ENCODE measurements around the gene LRCH4. TPM values are rescaled to one million over a fixed set of nuclear protein-coding genes. Genes with fewer than 3 reads are reported as not detected.

Gene LRCH4
- total and polyA plus RNA-seq, 2 of the 13 experiments (the other 11 are each of a cell fraction or from before 2014, with no cell fraction given), result 7.0 to 9.3 TPM

DNA sequence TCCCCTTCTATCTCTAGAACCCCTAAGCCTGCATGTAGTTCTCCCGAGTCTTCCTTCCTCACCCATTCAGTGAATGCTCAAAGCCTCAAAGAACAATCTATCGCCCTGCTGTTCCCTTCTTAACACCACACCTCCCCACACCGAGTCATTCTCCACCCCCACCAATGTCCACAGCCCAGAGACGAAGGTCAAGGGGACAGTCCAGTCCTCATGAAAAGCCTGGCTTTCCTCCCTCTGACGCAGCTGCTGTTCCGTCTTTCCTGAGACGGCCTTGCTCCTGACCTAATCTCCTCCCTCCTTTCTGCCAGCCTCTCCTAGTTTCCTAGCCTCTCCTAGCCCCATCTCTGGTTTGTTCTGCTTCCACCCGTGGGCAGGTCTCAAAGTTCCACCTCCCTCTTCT, 35.6 kb upstream of the LRCH4 start (continued):
- TF ChIP-seq, protein P1, sequence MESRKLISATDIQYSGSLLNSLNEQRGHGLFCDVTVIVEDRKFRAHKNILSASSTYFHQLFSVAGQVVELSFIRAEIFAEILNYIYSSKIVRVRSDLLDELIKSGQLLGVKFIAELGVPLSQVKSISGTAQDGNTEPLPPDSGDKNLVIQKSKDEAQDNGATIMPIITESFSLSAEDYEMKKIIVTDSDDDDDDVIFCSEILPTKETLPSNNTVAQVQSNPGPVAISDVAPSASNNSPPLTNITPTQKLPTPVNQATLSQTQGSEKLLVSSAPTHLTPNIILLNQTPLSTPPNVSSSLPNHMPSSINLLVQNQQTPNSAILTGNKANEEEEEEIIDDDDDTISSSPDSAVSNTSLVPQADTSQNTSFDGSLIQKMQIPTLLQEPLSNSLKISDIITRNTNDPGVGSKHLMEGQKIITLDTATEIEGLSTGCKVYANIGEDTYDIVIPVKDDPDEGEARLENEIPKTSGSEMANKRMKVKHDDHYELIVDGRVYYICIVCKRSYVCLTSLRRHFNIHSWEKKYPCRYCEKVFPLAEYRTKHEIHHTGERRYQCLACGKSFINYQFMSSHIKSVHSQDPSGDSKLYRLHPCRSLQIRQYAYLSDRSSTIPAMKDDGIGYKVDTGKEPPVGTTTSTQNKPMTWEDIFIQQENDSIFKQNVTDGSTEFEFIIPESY (CRISPR knock-in tag; IDR thresholded peaks at IDR 0.05), result 0 out of 2 replicates have a peak, but pooled peaks have one; percentile 6
- TF ChIP-seq TEAD3 (CRISPR knock-in tag; optimal IDR thresholded peaks at IDR 0.05; ENCODE audit: borderline replicate concordance), result peak; percentile 32
- TF ChIP-seq RARA (CRISPR knock-in tag; IDR thresholded peaks at IDR 0.05), result peak; percentile 60
- TF ChIP-seq POLR2A (IDR thresholded peaks at IDR 0.05; ENCODE audit: insufficient read depth in 1 of 2, low read depth in 2 of 2, low read length in 2 of 2), result 0 out of 4 replicates have a peak, but pooled peaks of 1 of the 2 experiments have one; percentile 14
- TF ChIP-seq PATZ1 (CRISPR knock-in tag; IDR thresholded peaks at IDR 0.05), result peak; percentile 53
- 0 out of 2 replicates have a peak, but pooled peaks have one; percentile 25 for TF ChIP-seq BORCS8-MEF2B (CRISPR knock-in tag; IDR thresholded peaks at IDR 0.05)
- TF ChIP-seq UBTF (CRISPR knock-in tag; IDR thresholded peaks at IDR 0.05), result 0 out of 2 replicates have a peak, but pooled peaks have one; percentile 30
- TF ChIP-seq NR2F1 (CRISPR knock-in tag; IDR thresholded peaks at IDR 0.05), result peak in 1 of 2 experiments; percentile 66; a peak in 2 of 4 replicates
- TF ChIP-seq HNF4A (CRISPR knock-in tag; IDR thresholded peaks at IDR 0.05), result peak; percentile 65
- 0 out of 2 replicates have a peak, but pooled peaks have one; percentile 12 for TF ChIP-seq CREM (IDR thresholded peaks at IDR 0.05)
- no peak for TF ChIP-seq CREM (CRISPR knock-in tag; IDR thresholded peaks at IDR 0.05)
- no peak for TF ChIP-seq SMC3 (IDR thresholded peaks at IDR 0.05; ENCODE audit: low read length)
- 0 out of 2 replicates have a peak, but pooled peaks have one; percentile 39 for TF ChIP-seq REPIN1 (CRISPR knock-in tag; IDR thresholded peaks at IDR 0.05; ENCODE audit: borderline replicate concordance, low read depth)
- TF ChIP-seq ZNF775 (CRISPR knock-in tag; IDR thresholded peaks at IDR 0.05; ENCODE audit: borderline replicate concordance), result no peak
- peak; percentile 82; the same call in 1 of the 2 replicates for TF ChIP-seq ESRRA (CRISPR knock-in tag; IDR thresholded peaks at IDR 0.05; ENCODE audit: low read depth)
- TF ChIP-seq, protein P2, sequence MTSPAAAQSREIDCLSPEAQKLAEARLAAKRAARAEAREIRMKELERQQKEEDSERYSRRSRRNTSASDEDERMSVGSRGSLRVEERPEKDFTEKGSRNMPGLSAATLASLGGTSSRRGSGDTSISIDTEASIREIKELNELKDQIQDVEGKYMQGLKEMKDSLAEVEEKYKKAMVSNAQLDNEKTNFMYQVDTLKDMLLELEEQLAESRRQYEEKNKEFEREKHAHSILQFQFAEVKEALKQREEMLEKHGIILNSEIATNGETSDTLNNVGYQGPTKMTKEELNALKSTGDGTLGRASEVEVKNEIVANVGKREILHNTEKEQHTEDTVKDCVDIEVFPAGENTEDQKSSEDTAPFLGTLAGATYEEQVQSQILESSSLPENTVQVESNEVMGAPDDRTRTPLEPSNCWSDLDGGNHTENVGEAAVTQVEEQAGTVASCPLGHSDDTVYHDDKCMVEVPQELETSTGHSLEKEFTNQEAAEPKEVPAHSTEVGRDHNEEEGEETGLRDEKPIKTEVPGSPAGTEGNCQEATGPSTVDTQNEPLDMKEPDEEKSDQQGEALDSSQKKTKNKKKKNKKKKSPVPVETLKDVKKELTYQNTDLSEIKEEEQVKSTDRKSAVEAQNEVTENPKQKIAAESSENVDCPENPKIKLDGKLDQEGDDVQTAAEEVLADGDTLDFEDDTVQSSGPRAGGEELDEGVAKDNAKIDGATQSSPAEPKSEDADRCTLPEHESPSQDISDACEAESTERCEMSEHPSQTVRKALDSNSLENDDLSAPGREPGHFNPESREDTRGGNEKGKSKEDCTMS (CRISPR knock-in tag; conservative IDR thresholded peaks at IDR 0.05), result no peak
- TF ChIP-seq ZNF589 (CRISPR knock-in tag; conservative IDR thresholded peaks at IDR 0.05), result no peak

All from HepG2 (cell line).